ELR (cell line): ENCODE measurements around the gene NOTCH3.

Experiments
- DNase-seq: peaks from one replicate; pipeline ENCODE4 v3.0.0-alpha.2; 2015; ENCODE audit warnings: low read depth

NOTCH3 gene

GRCh38 chr19:15161028-15161984 is 39.5 kb downstream of the NOTCH3 start:
- peak; percentile 69 for DNase-seq

- DNase-seq: peak; percentile 20
These were observed 41.5 kb downstream of the NOTCH3 start for GRCh38 chr19:15159251-15159650.

- no peak for DNase-seq
These were observed 44.4 kb downstream of the NOTCH3 start for GRCh38 chr19:15156391-15156790.

GRCh38 chr19:15155296-15155695 is 45.5 kb downstream of the NOTCH3 start:
- DNase-seq: no peak

DNA sequence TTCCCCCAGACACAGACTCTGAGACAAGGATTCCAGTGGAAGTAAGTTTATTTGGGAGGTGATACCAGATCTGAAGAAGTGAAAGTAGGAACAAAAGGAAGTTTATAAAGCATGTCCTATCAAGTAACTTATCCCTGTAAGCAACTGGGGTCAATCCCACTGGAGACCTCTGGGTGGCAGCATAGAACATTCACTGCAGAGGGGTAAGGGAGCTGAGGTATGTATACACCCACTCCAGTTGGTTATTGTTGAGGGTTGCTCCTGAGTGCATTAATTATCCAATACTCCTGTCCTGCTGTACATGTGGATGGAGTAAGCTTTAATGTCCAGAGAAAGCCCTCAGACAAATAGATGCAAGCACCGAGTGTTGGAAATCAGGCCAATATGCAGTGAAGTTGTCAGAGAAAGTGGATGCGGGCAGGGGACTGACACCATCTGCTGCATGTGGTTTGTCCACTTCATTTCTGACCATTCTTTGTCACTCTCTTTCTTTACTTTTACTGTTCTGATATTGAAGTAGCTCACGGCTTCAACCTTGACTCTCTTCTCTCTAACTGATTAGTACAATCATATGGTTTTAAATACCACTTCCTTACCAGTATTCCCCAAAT is 46.7 kb downstream of the NOTCH3 start:
- peak; percentile 62 for DNase-seq

DNA sequence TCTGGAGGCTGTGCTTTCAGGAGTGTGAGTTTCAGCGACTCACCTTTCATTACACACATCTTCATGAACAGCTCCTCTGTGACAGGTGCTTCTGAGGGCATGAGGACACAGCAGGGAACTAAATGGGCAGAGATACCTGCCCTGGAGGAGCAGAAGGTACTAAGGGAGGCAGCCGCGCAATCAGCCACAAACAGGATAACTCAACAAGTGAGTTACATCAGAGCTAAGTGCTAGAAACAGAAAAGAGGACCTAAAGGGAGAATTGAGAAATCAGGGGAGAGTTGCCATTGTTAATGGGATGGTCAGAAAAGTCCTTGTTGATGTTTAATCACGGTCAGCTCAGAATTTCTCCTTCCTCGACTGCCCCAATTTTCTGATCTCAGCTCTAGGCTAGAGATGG is 51.1 kb downstream of the NOTCH3 start:
- DNase-seq: no peak

GRCh38 chr19:15147090-15147489 is 53.7 kb downstream of the NOTCH3 start:
- DNase-seq: no peak

DNA sequence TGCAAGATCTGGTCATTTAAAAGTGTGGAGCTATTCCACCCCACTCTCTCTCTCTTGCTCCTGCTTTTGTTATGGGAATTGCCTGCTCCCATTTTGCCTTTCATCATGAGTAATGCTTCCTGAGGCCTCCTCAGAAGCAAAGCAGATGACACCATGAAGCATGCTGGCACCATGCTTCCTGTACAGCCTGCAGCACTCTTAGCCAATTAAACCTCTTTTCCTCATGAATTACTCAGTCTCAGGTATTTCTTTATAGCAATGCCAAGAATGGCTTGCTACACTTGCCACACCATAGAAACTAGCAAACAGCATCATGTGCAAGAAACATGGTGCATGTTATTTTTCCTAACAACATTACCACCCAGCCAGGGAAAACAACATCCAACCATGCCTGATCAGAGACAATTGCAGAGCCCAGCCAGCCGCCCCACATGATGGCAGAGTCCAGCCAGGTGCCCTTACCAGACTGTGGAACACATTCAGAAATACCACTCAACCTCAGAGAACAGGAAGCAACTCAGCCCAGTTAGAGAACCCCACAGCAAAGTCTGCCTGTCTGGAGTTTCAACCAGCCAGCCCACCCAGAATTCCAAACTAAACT is 56.6 kb downstream of the NOTCH3 start:
- DNase-seq: peak; percentile 63

DNA sequence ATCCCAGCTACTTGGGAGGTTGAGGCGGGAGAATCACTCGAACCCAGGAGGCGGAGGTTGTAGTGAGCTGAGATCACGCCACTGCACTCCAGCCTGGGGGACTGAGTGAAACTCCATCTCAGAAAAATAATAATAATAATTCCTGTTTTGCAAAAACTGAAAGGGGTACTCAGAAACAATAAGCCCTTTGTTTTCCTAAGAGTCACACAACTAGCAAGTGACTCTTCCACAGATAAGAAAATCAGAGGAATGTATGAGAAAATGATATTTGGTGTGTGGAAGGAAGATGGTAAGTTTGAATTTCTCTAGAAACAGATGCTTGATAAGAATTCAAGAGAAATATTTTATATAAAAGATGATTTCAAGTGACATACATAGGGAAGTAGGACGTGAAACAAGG is 58.5 kb downstream of the NOTCH3 start:
- no peak for DNase-seq

DNA sequence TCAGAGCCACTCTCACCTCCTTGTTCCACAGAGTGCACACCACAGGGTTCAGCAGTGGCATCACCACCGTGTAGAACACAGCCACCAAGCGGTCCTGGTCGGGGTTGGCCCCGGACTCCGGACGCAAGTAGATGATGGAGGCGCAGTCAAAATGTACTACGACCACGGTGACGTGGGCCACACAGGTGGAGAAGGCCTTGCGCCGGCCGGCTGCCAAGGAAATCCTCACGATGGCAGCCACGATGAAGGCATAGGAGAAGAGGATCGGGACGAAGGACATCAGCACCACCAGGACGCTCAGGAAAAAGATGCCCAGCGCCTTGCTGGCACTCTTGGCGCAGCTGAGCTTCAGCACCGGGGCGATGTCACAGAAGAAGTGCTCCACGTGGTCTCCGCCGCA is 59.7 kb downstream of the NOTCH3 start:
- DNase-seq: no peak

GRCh38 chr19:15138427-15138826 is 62.4 kb downstream of the NOTCH3 start:
- DNase-seq: peak; percentile 50

DNA sequence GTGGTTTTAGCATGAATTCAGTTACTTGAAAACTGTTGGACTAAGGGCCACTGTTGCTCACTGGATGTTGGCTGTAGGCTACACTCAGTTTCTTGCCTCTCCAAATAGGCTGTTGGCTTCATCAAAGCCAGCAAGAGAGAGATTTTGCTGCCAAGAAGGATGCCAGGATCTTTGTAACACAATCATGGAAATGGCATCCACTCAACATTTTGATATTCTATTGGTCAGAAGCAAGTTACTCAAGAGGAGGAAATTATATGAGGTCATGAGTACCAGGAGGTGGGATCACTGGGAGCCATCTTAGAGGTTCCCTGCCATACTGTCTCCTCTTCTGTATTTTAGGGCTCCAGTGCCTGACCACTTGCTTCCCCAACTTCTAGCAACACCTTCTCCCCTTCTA is 63.0 kb downstream of the NOTCH3 start:
- peak; percentile 54 for DNase-seq

GRCh38 chr19:15136234-15136954 is 64.4 kb downstream of the NOTCH3 start:
- DNase-seq: peak; percentile 43

GRCh38 chr19:15129856-15130585 is 70.8 kb downstream of the NOTCH3 start:
- DNase-seq: no peak

GRCh38 chr19:15128162-15128770 is 72.5 kb downstream of the NOTCH3 start:
- DNase-seq: no peak

- DNase-seq: no peak
These were observed 74.5 kb downstream of the NOTCH3 start for GRCh38 chr19:15126131-15126910.

- peak; percentile 99 for DNase-seq
These were observed 75.3 kb downstream of the NOTCH3 start for GRCh38 chr19:15125232-15126067.

- no peak for DNase-seq
These were observed 76.1 kb downstream of the NOTCH3 start for GRCh38 chr19:15124572-15125231.

DNA sequence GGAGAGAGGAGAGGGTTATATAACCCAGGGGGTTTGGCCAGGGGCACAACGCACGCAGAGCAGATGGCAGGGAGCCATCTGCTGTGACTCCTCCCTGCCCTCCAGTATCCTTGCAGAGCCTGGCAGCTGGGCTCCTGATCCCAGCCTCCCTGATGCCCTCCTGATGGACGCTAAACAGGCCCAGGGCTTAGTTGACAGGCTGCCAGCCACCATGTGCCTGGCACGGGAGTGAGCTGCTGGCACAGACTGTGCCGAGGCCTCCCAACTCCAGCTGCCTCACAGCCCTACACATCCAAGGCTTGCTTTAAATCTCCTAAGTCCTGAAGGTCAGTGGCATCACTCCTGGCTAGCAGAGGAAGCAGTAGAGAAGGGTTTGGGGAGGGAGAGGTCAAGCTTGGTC is 76.9 kb downstream of the NOTCH3 start:
- no peak for DNase-seq
